ENCODE data around the gene VSNL1. TPM values are rescaled to one million over a fixed set of nuclear protein-coding genes. Genes with fewer than 3 reads are reported as not detected.

Gene VSNL1
- total RNA-seq, 1 donor from 2014 or later, result 2.1 TPM

- H3K27ac Mint-ChIP-seq (ENCODE audit: unreplicated experiment), result no peak overlapping the region
- no peak for TF ChIP-seq CTCF (conservative IDR thresholded peaks at IDR 0.05)
- H3K36me3 Mint-ChIP-seq (ENCODE audit: low read depth), result no peaks in the 10 kb centered on the region
- H3K4me3 Mint-ChIP-seq, result peak overlapping the region; percentile 90
- peaks cover 21% of the 10 kb centered on the region for H3K4me1 Mint-ChIP-seq
- peaks cover 85% of the 10 kb centered on the region for H3K27me3 Mint-ChIP-seq (ENCODE audit: low read depth)
- no peaks in the 10 kb centered on the region for H3K9me3 Mint-ChIP-seq
- peak; percentile 64 for DNase-seq (ENCODE audit: low read depth, low spot score)
These were observed 1.5 kb upstream of the VSNL1 start for GRCh38 chr2:17538844-17539554.

GRCh38 chr2:17539611-17540092 lies 844 bp upstream of the VSNL1 start:
- Mint-ChIP-seq H3K4me3 (peak overlapping the region; percentile 90), H3K27me3 (ENCODE audit: low read depth) (peaks cover 89% of the 10 kb centered on the region), H3K4me1 (peaks cover 21% of the 10 kb centered on the region), H3K36me3 (ENCODE audit: low read depth) (no peaks in the 10 kb centered on the region), H3K9me3 (no peaks in the 10 kb centered on the region), H3K27ac (ENCODE audit: unreplicated experiment) (peak overlapping the region; percentile 94)
- peak; percentile 14 for DNase-seq (ENCODE audit: low read depth, low spot score)
- no peak for TF ChIP-seq CTCF (conservative IDR thresholded peaks at IDR 0.05)

- Mint-ChIP-seq H3K27ac (ENCODE audit: unreplicated experiment) (no peak overlapping the region), H3K4me1 (peaks cover 21% of the 10 kb centered on the region), H3K4me3 (peak overlapping the region; percentile 90), H3K27me3 (ENCODE audit: low read depth) (peaks cover 87% of the 10 kb centered on the region), H3K9me3 (no peaks in the 10 kb centered on the region), H3K36me3 (ENCODE audit: low read depth) (no peaks in the 10 kb centered on the region)
- no peak for DNase-seq (ENCODE audit: low read depth, low spot score)
- no peak for TF ChIP-seq CTCF (conservative IDR thresholded peaks at IDR 0.05)
These were observed 476 bp downstream of the VSNL1 start for GRCh38 chr2:17540813-17541530.

GRCh38 chr2:17541531-17541950 lies 1.0 kb downstream of the VSNL1 start:
- no peak overlapping the region for H3K27ac Mint-ChIP-seq (ENCODE audit: unreplicated experiment)
- peaks cover 21% of the 10 kb centered on the region for H3K4me1 Mint-ChIP-seq
- H3K9me3 Mint-ChIP-seq, result no peaks in the 10 kb centered on the region
- no peak for DNase-seq (ENCODE audit: low read depth, low spot score)
- no peaks in the 10 kb centered on the region for H3K36me3 Mint-ChIP-seq (ENCODE audit: low read depth)
- peak overlapping the region; percentile 90 for H3K4me3 Mint-ChIP-seq
- peaks cover 81% of the 10 kb centered on the region for H3K27me3 Mint-ChIP-seq (ENCODE audit: low read depth)
- no peak for TF ChIP-seq CTCF (conservative IDR thresholded peaks at IDR 0.05)

- TF ChIP-seq CTCF (conservative IDR thresholded peaks at IDR 0.05), result no peak
- no peak for DNase-seq (ENCODE audit: low read depth, low spot score)
- no peaks in the 10 kb centered on the region for H3K36me3 Mint-ChIP-seq (ENCODE audit: low read depth)
- H3K4me3 Mint-ChIP-seq, result no peak overlapping the region
- H3K27me3 Mint-ChIP-seq (ENCODE audit: low read depth), result peaks cover 77% of the 10 kb centered on the region
- H3K9me3 Mint-ChIP-seq, result no peaks in the 10 kb centered on the region
- peaks cover 21% of the 10 kb centered on the region for H3K4me1 Mint-ChIP-seq
- no peak overlapping the region for H3K27ac Mint-ChIP-seq (ENCODE audit: unreplicated experiment)
These were observed 2.0 kb downstream of the VSNL1 start for GRCh38 chr2:17542471-17542870.
